Right lobe of liver (tissue), 4 donors: ENCODE measurements around the gene LY6G6D.

ENCODE experiments used
- CTCF ChIP-seq, 4 donors: fragments of 200-600 bp in 3 of 4; fragments of 450-650 bp in 1 of 4; IDR thresholded peaks; one replicate each; pipeline versions ENCODE4 v1.5.1 to v1.8.0; 2016 to 2022; ENCODE audit warnings: antibody characterized with exemption in 4 of 4, mild to moderate bottlenecking in 2 of 4
- POLR2A ChIP-seq: fragments of 450-650 bp; IDR thresholded peaks from one replicate; pipeline ENCODE4 v1.6.1; 2017; ENCODE audit warnings: antibody characterized with exemption, mild to moderate bottlenecking
- donor health status: DM: no; HTN: no; CAD: no.
- donor health status: DM: no; HTN: no; CAD: no.
- donor health status: DM: no; HTN: yes; CAD: no.

- TF ChIP-seq CTCF (IDR thresholded peaks at IDR 0.05) (no peak), POLR2A (no peak)
Measured at GRCh38 chr6:31720196-31720770, 5.1 kb downstream of the LY6G6D start.
